ENCODE measurements around the gene RLF. TPM values are rescaled to one million over a fixed set of nuclear protein-coding genes. Genes with fewer than 3 reads are reported as not detected.

The RLF gene
- total and polyA plus RNA-seq, 2 of the 8 experiments (the other 6 are each of a cell fraction or from before 2014, with no cell fraction given), result 4.2 to 18.0 TPM

GRCh38 chr1:40197656-40198055 lies 36.5 kb downstream of the RLF start:
- no peak overlapping the region for H2AFZ ChIP-seq (ENCODE audit: low read length)
- peaks cover 0 to 2% of the 10 kb centered on the region in 2 experiments for H4K20me1 ChIP-seq (replicated peaks in 1 of 2; ENCODE audit: control insufficient read depth in 1 of 2, insufficient read depth in 2 of 2, low read length in 2 of 2)
- H3K4me2 ChIP-seq (ENCODE audit: insufficient read depth in 1 of 2, low read depth in 2 of 2, low read length in 2 of 2), result no peak overlapping the region
- H2BK12ac ChIP-seq (ENCODE audit: low read depth, low read length), result no peak overlapping the region
- no peak overlapping the region for H2AK5ac ChIP-seq (ENCODE audit: low read depth, low read length)
- H3K18ac ChIP-seq (ENCODE audit: extremely low read depth, low read length), result no peak overlapping the region
- POLR2A ChIA-PET (ENCODE audit: partially characterized antibody), result no interaction called here
- H3K4ac ChIP-seq (replicated peaks; ENCODE audit: insufficient read length, low read depth, low read length), result no peak overlapping the region
- H3K36me3 ChIP-seq (ENCODE audit: control insufficient read depth in 2 of 4, insufficient read depth in 4 of 4, low read length in 3 of 4), result peaks cover 0 to 25% (median 4%) of the 10 kb centered on the region in 4 experiments; a peak in 4 of 8 replicates
- H3K27me3 ChIP-seq (replicated peaks in 1 of 4; ENCODE audit: control insufficient read depth in 3 of 4, extremely low read depth in 1 of 4, insufficient read depth in 3 of 4, low read length in 3 of 4), result no peaks in the 10 kb centered on the region
- H3K79me2 ChIP-seq (ENCODE audit: control insufficient read depth in 1 of 2, insufficient read depth in 2 of 2, low read length in 2 of 2), result no peaks in the 10 kb centered on the region
- no peak overlapping the region for H3K14ac ChIP-seq (ENCODE audit: insufficient read length)
- no peak overlapping the region for H3K9ac ChIP-seq (replicated peaks in 1 of 4; ENCODE audit: extremely low read depth in 1 of 4, low read depth in 3 of 4, low read length in 3 of 4)
- H3K79me1 ChIP-seq (ENCODE audit: low read depth, low read length), result no peaks in the 10 kb centered on the region
- H3K27ac ChIP-seq (ENCODE audit: low read depth, low read length), result no peak overlapping the region
- no peak overlapping the region for H4K91ac ChIP-seq (replicated peaks; ENCODE audit: insufficient read length, low read length)
- CTCF ChIA-PET (ENCODE audit: partially characterized antibody), result interaction anchor here (0.6 to 2.2 kb wide), 3 partner anchors 14 to 87 kb away, joined by 3 to 11 read pairs (median 3); no protein-coding TSS in a partner anchor
- H3K23ac ChIP-seq (ENCODE audit: insufficient read length), result no peak overlapping the region
- no peak overlapping the region for H4K8ac ChIP-seq (ENCODE audit: extremely low read depth, insufficient read depth, low read length)
- H2BK120ac ChIP-seq (replicated peaks; ENCODE audit: low read depth, low read length), result no peak overlapping the region
- H3K56ac ChIP-seq (replicated peaks; ENCODE audit: insufficient read length, low read depth, low read length), result no peak overlapping the region
- DNase-seq (ENCODE audit: low read depth in 1 of 2, low spot score in 2 of 2) (no peak), FAIRE-seq (no peak)
- H3K4me1 ChIP-seq (replicated peaks in 1 of 4; ENCODE audit: control insufficient read depth in 3 of 4, insufficient read depth in 4 of 4, low read length in 3 of 4), result no peaks in the 10 kb centered on the region
- H3K4me3 ChIP-seq (ENCODE audit: extremely low read depth in 1 of 4, insufficient read depth in 2 of 4, low read depth in 3 of 4, low read length in 4 of 4), result no peak overlapping the region
- no peaks in the 10 kb centered on the region for H3K23me2 ChIP-seq (ENCODE audit: low read depth, low read length)
- no peak overlapping the region for H2BK15ac ChIP-seq (ENCODE audit: low read length)
- no peaks in the 10 kb centered on the region for H3K9me3 ChIP-seq (ENCODE audit: insufficient read depth in 2 of 2, low read depth in 1 of 2, low read length in 1 of 2)
- no peak overlapping the region for H2BK20ac ChIP-seq (ENCODE audit: low read length)
- H2BK5ac ChIP-seq (ENCODE audit: low read depth, low read length), result no peak overlapping the region
- no peak overlapping the region for H4K5ac ChIP-seq (ENCODE audit: insufficient read length, low read depth, low read length)
- 100% methylated on average over 1 of the region's 1 CpG; no CpG with 5 or more reads in 1 of the 2 experiments for WGBS, 2 experiments (ENCODE audit: extremely low coverage in 1 of 2, insufficient coverage in 1 of 2, insufficient read length in 1 of 2, insufficient replicate concordance in 2 of 2, low coverage in 1 of 2, low lambda C conversion rate in 2 of 2, missing lambda C conversion rate in 1 of 2)
- TF ChIP-seq GABPA (IDR thresholded peaks at IDR 0.05; ENCODE audit: borderline replicate concordance, insufficient read depth, low read length), result no peak
- no peak for TF ChIP-seq POU5F1 (IDR thresholded peaks at IDR 0.05; ENCODE audit: low read depth, low read length)
- no peak for TF ChIP-seq ASH2L (IDR thresholded peaks at IDR 0.05; ENCODE audit: low read length)
- no peak for TF ChIP-seq ATF2 (IDR thresholded peaks at IDR 0.05; ENCODE audit: low read length)
- TF ChIP-seq CEBPB (IDR thresholded peaks at IDR 0.05; ENCODE audit: low read depth, low read length), result no peak
- TF ChIP-seq EP300 (IDR thresholded peaks at IDR 0.05; ENCODE audit: borderline replicate concordance in 1 of 2, low read depth in 2 of 2, low read length in 2 of 2), result no peak
- TF ChIP-seq TAF1 (IDR thresholded peaks at IDR 0.05; ENCODE audit: low read depth, low read length), result no peak
- no peak for TF ChIP-seq SP1 (IDR thresholded peaks at IDR 0.05; ENCODE audit: low read depth, low read length)
- no peak for TF ChIP-seq RXRA (IDR thresholded peaks at IDR 0.05; ENCODE audit: insufficient read depth, low read depth, low read length)
- no peak for TF ChIP-seq NRF1 (IDR thresholded peaks at IDR 0.05; ENCODE audit: low read depth, low read length)
- no peak for TF ChIP-seq CTBP2 (IDR thresholded peaks at IDR 0.05; ENCODE audit: borderline replicate concordance, insufficient read depth, insufficient read length, low read length)
- no peak for TF ChIP-seq SIX5 (IDR thresholded peaks at IDR 0.05; ENCODE audit: low read depth, low read length)
- no peak for TF ChIP-seq MAFK (IDR thresholded peaks at IDR 0.05; ENCODE audit: low read depth, low read length)
